BJ (cell line): ENCODE data around the gene SPTA1. TPM values are rescaled to one million over a fixed set of nuclear protein-coding genes. Genes with fewer than 3 reads are reported as not detected.

Source experiments
- CTCF ChIA-PET: fragments of 350-600 bp; formaldehyde crosslinking; extraction: SDS; loops from one replicate; lab custom pipeline; 2021; ENCODE audit warnings: antibody characterized with exemption, inconsistent platforms; lab: Yijun Ruan, JAX
- POLR2A ChIA-PET: fragments of 300-600 bp; sonication (Branson Sonifier 250); formaldehyde crosslinking; extraction: SDS; loops from one replicate; lab custom pipeline; 2021; ENCODE audit warnings: antibody characterized with exemption; lab: Charles Lee
- DNase-seq: peaks from one replicate; pipeline ENCODE4 v3.0.0-alpha.2; 2011; ENCODE audit warnings: low read depth
- H3K27me3 ChIP-seq: 2 replicates; pipeline ENCODE4 v1.6.0; 2011; ENCODE audit warnings: low read length; ENCODE audit not compliant: control insufficient read depth, insufficient read depth
- H3K36me3 ChIP-seq: 2 replicates; pipeline ENCODE4 v1.5.1; 2011; ENCODE audit warnings: low read length; ENCODE audit not compliant: control insufficient read depth, insufficient read depth
- H3K4me3 ChIP-seq: 2 replicates; pipeline ENCODE4 v1.5.1; 2011; ENCODE audit warnings: low read depth, mild to moderate bottlenecking, control low read depth, low read length
- polyA plus RNA-seq: library from polyadenylated mRNA; depleted of rRNA; stranded (reverse); fragments of >200 nt; gene quantifications from 2 replicates; pipeline ENCODE4 v1.2.3, GENCODE V29; 2011
- TF ChIP-seq, protein P1 (sequence below): IDR thresholded peaks from 2 replicates; pipeline ENCODE4 v1.5.1; 2011; ENCODE audit warnings: low read depth, mild to moderate bottlenecking, control low read depth, inconsistent platforms, low read length, moderate library complexity; ENCODE audit not compliant: insufficient read depth

The SPTA1 gene
- polyA plus RNA-seq, 1 experiment: not detected

DNA sequence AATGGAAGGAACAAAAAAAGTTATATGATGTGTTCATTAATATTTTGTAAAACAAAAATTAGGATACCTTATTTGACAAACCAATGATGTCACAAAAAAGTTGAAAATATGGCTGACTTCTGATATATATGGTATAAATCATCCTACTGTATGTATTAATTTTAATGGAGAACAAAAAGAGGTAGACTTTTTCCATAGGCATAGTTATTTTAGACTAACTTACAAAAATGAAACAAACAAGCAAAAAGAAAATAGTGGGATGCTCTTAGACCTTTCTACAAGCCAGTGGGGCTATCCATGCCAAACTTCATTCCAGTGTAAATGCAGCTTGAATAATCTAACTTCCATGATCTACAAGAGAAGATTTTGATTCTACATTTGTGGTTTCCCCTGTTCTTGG lies 522 bp upstream of the SPTA1 start:
- CTCF ChIA-PET: no interaction called here
- Histone ChIP-seq H3K36me3 (no peaks in the 10 kb centered on the region), H3K4me3 (no peak overlapping the region), H3K27me3 (no peaks in the 10 kb centered on the region)
- TF ChIP-seq, protein P1, sequence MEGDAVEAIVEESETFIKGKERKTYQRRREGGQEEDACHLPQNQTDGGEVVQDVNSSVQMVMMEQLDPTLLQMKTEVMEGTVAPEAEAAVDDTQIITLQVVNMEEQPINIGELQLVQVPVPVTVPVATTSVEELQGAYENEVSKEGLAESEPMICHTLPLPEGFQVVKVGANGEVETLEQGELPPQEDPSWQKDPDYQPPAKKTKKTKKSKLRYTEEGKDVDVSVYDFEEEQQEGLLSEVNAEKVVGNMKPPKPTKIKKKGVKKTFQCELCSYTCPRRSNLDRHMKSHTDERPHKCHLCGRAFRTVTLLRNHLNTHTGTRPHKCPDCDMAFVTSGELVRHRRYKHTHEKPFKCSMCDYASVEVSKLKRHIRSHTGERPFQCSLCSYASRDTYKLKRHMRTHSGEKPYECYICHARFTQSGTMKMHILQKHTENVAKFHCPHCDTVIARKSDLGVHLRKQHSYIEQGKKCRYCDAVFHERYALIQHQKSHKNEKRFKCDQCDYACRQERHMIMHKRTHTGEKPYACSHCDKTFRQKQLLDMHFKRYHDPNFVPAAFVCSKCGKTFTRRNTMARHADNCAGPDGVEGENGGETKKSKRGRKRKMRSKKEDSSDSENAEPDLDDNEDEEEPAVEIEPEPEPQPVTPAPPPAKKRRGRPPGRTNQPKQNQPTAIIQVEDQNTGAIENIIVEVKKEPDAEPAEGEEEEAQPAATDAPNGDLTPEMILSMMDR: no peak
- POLR2A ChIA-PET: no interaction called here
- no peak for DNase-seq

DNA sequence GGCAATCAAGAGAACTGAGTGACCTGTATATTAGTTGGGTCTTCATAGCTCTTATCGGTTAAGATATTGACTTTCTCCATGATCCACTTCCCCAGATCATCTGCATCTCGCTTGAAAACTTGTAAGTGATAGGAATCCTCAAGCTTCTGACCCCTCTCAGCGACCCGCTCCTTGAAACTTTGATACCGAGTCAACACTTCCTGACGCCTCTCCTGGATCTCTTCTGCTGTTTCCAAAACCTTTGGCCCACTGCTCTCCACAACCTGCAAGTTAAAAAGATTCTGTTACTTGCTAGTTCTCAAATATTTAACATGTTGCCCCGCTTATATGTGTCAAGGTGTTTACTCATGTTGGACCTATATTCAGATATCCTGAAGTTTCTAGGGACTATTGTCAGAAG lies 1.4 kb downstream of the SPTA1 start:
- H3K4me3 ChIP-seq: no peak overlapping the region
- no peak for DNase-seq
- POLR2A ChIA-PET: no interaction called here
- no peaks in the 10 kb centered on the region for H3K27me3 ChIP-seq
- CTCF ChIA-PET: interaction anchor here (1.2 kb wide), 1 partner anchor 16 kb away, joined by 4 read pairs; no protein-coding TSS in a partner anchor
- TF ChIP-seq, protein P1: no peak
- no peaks in the 10 kb centered on the region for H3K36me3 ChIP-seq

DNA sequence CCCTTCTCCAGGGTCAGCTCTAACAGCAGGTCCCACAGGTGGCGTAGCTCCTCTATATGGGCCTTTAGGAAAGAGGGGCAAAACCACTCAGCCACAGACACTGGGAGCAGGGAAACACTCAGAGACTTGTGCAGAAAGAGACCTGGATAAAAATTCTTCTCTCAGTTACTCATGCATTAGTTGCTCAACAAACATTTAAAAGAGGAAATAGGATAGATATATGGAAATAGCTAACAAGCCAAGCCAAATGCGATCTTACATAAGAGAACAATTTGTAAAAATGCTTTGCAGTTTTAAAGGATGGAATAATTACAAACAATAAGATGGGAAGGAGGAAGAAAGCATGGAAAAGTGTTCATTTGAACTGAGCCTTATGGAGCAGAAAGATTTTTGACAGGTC lies 4.9 kb downstream of the SPTA1 start:
- no peak overlapping the region for H3K4me3 ChIP-seq
- ChIA-PET CTCF (no interaction called here), POLR2A (no interaction called here)
- H3K36me3 ChIP-seq: no peaks in the 10 kb centered on the region
- H3K27me3 ChIP-seq: no peaks in the 10 kb centered on the region
- TF ChIP-seq, protein P1: no peak
- DNase-seq: no peak

DNA sequence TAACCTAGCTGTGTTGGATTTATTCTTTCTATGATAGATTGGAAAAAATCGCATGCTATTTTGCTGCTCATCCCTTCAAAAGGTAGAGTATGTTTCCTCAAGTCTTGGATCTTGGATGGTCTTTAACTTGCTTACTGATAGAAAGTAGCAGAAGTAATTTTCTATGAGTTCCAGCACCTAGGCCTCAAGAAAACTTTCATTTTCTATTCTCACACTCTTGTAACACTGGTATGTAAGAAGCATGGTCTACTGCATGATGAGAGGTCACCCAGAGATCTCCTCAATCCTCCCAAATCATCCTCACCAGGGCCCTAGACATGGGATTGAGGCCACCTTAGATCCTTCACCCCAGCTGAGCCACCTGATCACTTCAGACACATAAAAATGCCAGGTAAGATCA lies 7.2 kb downstream of the SPTA1 start:
- Histone ChIP-seq H3K4me3 (no peak overlapping the region), H3K27me3 (no peaks in the 10 kb centered on the region), H3K36me3 (no peaks in the 10 kb centered on the region)
- ChIA-PET CTCF (no interaction called here), POLR2A (no interaction called here)
- no peak for DNase-seq
- TF ChIP-seq, protein P1: no peak

DNA sequence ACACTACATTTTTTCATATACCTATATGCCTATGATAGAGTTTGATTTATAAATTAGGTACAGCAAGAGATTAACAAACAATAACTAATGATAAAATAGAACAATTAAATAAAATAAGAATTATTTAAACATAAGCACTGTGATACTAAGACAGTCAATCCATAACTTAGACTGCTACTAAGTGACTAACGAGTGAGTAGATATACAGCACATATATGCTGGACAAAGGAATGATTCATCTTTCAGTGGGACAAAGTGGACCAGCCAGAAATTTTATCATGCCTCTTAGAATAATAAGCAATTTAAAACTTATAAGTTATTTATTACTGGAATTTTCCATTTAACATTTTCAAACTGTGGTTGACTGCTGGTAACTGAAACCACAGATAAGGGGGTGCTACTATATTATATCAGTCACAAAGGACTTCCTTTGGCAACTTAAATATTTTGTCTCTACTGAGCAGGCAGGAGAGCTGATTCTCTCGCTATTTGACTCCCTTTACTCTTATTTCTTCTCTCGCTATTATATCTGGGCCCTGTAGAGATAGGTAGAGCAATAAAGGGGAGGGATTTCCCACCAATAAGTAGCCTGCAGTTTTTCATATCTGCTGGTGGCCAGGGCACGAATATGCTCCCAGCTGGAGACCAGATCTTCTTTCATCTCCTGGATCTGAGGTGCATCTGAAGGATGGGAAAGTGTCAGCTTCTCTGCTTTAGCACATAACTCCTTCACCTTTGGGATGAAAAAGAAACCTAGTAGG lies 10.8 kb downstream of the SPTA1 start:
- Histone ChIP-seq H3K36me3 (no peaks in the 10 kb centered on the region), H3K27me3 (no peaks in the 10 kb centered on the region), H3K4me3 (no peak overlapping the region)
- no peak for DNase-seq
- ChIA-PET POLR2A (no interaction called here), CTCF (no interaction called here)
- TF ChIP-seq, protein P1: no peak
